ENCODE results near the gene VSIG2. TPM values are rescaled to one million over a fixed set of nuclear protein-coding genes. Genes with fewer than 3 reads are reported as not detected.

Gene VSIG2
- total RNA-seq, 2 donors from 2014 or later, result 1.1 to 6.3 TPM

GRCh38 chr11:124745270-124745834 is 6.7 kb downstream of the VSIG2 start:
- DNase-seq (ENCODE audit: low spot score), result no peak
- TF ChIP-seq, protein P1, sequence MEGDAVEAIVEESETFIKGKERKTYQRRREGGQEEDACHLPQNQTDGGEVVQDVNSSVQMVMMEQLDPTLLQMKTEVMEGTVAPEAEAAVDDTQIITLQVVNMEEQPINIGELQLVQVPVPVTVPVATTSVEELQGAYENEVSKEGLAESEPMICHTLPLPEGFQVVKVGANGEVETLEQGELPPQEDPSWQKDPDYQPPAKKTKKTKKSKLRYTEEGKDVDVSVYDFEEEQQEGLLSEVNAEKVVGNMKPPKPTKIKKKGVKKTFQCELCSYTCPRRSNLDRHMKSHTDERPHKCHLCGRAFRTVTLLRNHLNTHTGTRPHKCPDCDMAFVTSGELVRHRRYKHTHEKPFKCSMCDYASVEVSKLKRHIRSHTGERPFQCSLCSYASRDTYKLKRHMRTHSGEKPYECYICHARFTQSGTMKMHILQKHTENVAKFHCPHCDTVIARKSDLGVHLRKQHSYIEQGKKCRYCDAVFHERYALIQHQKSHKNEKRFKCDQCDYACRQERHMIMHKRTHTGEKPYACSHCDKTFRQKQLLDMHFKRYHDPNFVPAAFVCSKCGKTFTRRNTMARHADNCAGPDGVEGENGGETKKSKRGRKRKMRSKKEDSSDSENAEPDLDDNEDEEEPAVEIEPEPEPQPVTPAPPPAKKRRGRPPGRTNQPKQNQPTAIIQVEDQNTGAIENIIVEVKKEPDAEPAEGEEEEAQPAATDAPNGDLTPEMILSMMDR (IDR thresholded peaks at IDR 0.05), result no peak
- peak overlapping the region in 1 of 2 donors; percentile 51 for H3K4me3 ChIP-seq
- H3K9me3 ChIP-seq, result no peaks in the 10 kb centered on the region
- H3K27me3 ChIP-seq, result peaks cover 0 to 26% of the 10 kb centered on the region in 2 donors
- H3K36me3 ChIP-seq, result no peaks in the 10 kb centered on the region
- peaks cover 0 to 47% of the 10 kb centered on the region in 2 donors for H3K4me1 ChIP-seq
- no peak overlapping the region for H3K27ac ChIP-seq

- TF ChIP-seq, protein P1 (IDR thresholded peaks at IDR 0.05), result no peak
- Histone ChIP-seq H3K4me3 (no peak overlapping the region), H3K27ac (no peak overlapping the region), H3K9me3 (no peaks in the 10 kb centered on the region), H3K36me3 (no peaks in the 10 kb centered on the region), H3K27me3 (peaks cover 0 to 31% of the 10 kb centered on the region in 2 donors), H3K4me1 (peaks cover 0 to 45% of the 10 kb centered on the region in 2 donors)
- DNase-seq (ENCODE audit: low spot score), result no peak
These were observed 9.0 kb downstream of the VSIG2 start for GRCh38 chr11:124743050-124743449.

GRCh38 chr11:124742555-124742954 is 9.5 kb downstream of the VSIG2 start:
- H3K9me3 ChIP-seq, result no peaks in the 10 kb centered on the region
- H3K36me3 ChIP-seq, result no peaks in the 10 kb centered on the region
- peaks cover 0 to 31% of the 10 kb centered on the region in 2 donors for H3K27me3 ChIP-seq
- no peak overlapping the region for H3K27ac ChIP-seq
- peaks cover 0 to 42% of the 10 kb centered on the region in 2 donors for H3K4me1 ChIP-seq
- TF ChIP-seq, protein P1 (IDR thresholded peaks at IDR 0.05), result no peak
- no peak overlapping the region for H3K4me3 ChIP-seq
- no peak for DNase-seq (ENCODE audit: low spot score)

- DNase-seq (ENCODE audit: low spot score), result no peak
- peaks cover 0 to 16% of the 10 kb centered on the region in 2 donors for H3K27me3 ChIP-seq
- TF ChIP-seq, protein P1 (IDR thresholded peaks at IDR 0.05), result peak; percentile 36 to 57
- H3K27ac ChIP-seq, result peak overlapping the region; percentile 1 to 26
- H3K9me3 ChIP-seq, result no peaks in the 10 kb centered on the region
- peak overlapping the region; percentile 37 to 66 for H3K4me3 ChIP-seq
- H3K4me1 ChIP-seq, result peaks cover 0 to 20% of the 10 kb centered on the region in 2 donors
- no peaks in the 10 kb centered on the region for H3K36me3 ChIP-seq
These were observed 11.7 kb downstream of the VSIG2 start for GRCh38 chr11:124740277-124740882.

DNA sequence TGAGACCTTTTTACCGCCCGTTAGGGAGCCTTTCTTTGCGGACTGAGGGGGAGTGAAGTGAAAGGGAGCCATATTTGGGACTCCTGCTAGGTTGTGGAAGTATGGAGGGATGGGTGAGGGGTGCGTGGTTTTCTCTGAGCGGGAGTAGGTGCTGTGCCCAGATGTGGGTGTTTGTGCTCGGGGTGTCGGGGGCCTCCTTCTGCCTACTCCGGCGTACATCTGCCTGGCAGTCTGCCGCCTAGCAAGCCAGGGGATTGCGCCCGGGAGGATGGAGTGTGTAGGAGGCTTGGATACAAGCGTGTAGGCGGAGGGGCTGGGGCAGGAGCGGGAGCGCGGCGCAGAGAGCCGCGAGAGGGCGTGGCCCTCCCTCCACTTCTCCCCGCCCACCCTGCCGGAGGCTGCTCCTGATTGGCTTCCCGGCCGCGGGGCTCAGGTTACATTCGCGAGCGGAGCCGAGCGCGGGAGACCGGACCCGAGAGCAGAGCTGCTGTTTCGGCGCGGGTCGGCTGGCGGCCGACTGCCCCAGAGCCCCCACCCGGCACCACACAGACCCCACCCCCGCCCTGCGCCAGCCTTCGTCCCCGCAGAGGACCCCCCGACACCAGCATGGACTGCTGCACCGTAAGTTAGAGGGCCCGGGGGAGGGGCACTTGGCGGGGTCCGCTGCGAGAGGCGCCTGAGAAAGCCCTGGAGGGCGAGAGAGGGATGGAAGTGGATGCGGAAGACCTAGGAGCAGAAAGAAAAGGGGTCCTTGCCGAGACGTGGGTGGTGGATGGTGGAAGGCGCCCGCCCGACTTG is 12.4 kb downstream of the VSIG2 start, which contains the start of gene NRGN:
Gene NRGN (plus strand): TSS at position 464 of the 798 bp plus-strand sequence. CDS start 143 bp downstream, at position 607.
- H3K36me3 ChIP-seq, result no peaks in the 10 kb centered on the region
- H3K27me3 ChIP-seq, result peaks cover 0 to 11% of the 10 kb centered on the region in 2 donors
- no peaks in the 10 kb centered on the region for H3K9me3 ChIP-seq
- peak within 1 kb of the TSS; percentile 1 to 26 for H3K27ac ChIP-seq
- TF ChIP-seq, protein P1 (IDR thresholded peaks at IDR 0.05), result no peak
- H3K4me1 ChIP-seq, result peaks cover 0 to 20% of the 10 kb centered on the region in 2 donors
- DNase-seq (ENCODE audit: low spot score), result peak; percentile 93
- H3K4me3 ChIP-seq, result peak within 1 kb of the TSS; percentile 37 to 66

All from right atrium auricular region (tissue), 2 donors.